DMS53 (cell line): Measurements from ENCODE around the gene IRGQ.
"Not testable (repeated sequence)": the region's sequence is repeated elsewhere in the genome, so short reads cannot be mapped to it uniquely, and the experiment has no call there.

Experiments
- DNase-seq: peaks from one replicate; lab custom pipeline; 2025; lab: John Stamatoyannopoulos, UW

IRGQ gene

DNA sequence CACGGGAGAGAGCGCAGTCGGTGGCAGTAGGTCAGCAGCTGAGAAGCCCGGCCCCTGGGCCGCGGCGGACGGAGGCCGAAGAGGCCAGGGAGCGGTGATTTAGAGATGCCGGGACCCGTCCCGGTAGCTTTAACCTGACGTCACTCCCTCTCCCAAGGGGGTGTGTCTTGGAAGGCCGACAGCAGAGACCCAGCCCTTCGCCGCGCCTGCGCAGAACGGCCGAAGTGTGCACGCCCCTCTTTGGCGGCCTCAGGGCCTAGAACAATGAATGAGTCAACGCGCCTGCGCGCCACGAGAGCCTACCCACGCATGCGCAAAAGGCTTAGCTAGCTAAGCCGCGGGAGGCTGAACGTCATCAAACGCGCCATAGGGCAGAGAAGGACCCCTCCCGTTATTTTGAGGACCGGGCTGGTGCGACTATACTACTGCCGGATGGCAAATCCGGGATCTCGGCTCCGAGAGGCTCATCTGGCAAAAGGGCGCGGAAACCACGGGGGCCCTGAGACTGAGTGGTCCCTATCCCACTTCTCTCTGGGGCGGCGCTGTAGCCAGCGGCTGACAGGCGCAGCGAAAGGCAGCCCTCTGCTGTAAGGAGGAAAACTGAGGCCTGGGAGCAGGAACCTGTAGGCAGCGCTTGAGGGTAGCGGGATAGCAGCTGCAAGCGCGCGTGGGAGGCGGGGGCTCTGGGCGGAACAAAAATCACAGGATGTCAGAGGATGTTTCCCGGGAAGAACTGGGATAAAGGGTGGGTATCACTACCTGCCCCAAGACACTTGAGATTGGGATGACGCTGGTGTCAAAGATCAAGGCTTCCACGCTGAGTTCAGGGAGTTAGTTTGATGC is at the start of gene IRGQ, which contains the start of gene ZNF576:
IRGQ (minus strand) TSS at position 136 of the 843 bp plus-strand sequence. CDS start 796 bp downstream, outside the sequence.
ZNF576 (plus strand) TSS at position 597 of the 843 bp plus-strand sequence. CDS start 514 bp downstream, outside the sequence.
- DNase-seq, result peak; percentile 100

- DNase-seq, result no peak
These were observed 48.2 kb upstream of the IRGQ start for GRCh38 chr19:43644181-43644580.

DNA sequence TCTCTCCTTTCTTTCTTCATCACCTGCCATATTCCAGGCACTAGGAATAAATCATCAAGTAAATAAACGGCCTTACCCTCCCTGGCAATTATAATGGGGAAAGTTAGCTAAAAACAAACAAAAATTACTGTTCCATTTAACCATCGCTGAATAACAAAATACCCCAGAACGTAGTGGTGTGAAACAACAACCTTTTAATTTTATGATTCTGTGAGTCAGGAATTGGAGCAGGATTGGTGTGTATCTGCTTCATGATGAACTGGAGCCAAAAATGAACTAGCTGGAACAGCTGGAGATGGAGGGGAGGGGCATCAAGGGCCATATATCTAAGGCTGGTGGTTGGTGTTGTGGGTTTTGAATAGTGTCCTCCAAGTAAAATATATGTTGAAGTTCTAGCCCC is 47.4 kb upstream of the IRGQ start:
- no peak for DNase-seq

- DNase-seq, result no peak
These were observed 46.6 kb upstream of the IRGQ start for GRCh38 chr19:43642531-43642930.

GRCh38 chr19:43641333-43641732 is 45.4 kb upstream of the IRGQ start:
- DNase-seq, result no peak

GRCh38 chr19:43640424-43640757 is 44.5 kb upstream of the IRGQ start:
- DNase-seq, result peak; percentile 38

DNA sequence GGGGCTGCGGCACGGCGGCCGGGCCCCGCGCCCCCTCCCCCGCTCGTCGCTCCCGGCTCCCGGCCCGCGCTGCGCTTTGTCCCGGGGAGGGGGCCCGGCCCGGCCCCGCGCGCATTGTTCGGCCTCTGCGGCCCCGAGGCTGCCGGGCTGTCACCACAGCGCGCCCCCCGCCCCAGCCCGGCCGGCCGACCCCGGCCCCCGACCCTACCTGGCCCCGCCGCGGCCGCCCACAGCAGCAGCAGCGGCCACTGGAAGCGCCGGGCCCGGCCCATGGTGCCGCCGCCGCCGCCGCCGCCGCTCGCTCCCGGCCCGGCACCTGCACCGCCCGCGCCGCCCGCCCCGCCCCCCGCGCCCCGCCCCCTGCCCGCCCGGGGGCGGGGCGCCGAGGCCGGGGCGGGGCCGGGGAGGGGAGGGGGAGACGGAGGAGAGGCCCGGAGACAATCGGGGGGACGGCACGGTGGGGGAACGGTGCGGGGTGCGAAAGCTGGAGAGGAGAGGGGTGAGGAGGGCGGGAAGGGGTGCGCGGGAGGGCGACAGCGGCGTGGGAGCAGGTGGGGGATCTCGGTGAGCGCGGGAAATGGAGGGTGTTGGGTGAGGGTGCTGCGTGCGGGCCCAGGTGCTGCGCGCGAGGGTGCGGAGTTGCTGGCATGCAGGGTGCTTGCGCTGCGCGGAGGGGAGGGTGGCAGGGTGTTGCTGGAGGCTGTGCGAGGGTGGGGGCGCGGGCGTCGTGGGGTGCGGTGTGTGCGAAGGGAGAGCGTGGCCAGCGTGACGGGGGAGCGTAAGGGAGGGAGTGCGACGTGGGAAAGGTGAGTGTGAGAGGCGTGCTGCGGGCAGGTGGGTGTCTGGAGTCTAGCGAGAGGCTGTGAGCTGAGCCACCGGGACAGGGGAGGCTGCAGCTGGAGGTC is 43.8 kb upstream of the IRGQ start, which contains the start of gene CADM4:
CADM4 (minus strand) TSS at position 332 of the 905 bp plus-strand sequence; CDS start at position 272, 60 bp downstream.
- peak; percentile 72 for DNase-seq

DNA sequence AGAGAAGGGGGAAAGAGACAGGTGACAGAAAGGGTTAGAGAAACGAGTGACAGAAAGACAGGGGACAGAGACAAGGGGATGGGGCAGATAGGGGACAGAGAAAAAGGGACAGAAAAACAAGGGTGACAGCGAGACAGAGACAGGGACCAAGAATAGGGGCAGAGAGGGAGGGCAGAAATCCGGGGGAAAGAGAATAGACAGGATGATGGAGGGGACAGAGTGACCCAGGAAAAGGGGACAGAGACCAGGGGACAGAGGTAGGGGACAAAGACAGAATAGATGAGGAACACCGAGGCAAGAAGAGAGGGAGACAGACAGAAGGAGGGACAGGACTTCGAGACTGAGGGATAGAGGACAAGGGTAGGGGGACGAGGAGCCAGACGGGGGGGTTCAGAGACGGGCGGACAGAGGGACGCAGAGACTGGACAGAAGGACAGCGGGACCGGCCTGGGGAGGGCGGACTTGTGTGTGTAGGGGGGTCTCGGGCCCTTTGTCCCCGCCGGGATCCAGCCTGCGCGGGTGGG is 43.1 kb upstream of the IRGQ start:
- DNase-seq, result peak; percentile 47

GRCh38 chr19:43638214-43638994 is 42.5 kb upstream of the IRGQ start:
- no peak for DNase-seq

- no peak for DNase-seq
These were observed 40.3 kb upstream of the IRGQ start for GRCh38 chr19:43636121-43636683.

DNA sequence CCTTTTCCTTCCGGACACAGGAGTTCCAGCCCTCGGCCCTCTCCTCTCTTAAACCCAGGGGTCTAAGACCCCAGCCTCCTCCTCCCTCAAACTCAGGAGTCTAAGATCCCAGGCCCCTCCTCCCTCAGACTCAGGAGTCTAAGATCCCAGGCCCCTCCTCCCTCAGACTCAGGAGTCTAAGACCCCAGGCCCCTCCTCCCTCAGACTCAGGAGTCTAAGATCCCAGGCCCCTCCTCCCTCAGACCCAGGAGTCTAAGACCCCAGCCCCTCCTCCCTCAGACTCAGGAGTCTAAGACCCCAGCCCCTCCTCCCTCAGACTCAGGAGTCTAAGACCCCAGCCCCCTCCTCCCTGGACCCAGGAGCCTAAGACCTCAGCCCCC is 39.6 kb upstream of the IRGQ start:
- not testable (repeated sequence) for DNase-seq

- no peak for DNase-seq
These were observed 39.1 kb upstream of the IRGQ start for GRCh38 chr19:43634872-43635560.

DNA sequence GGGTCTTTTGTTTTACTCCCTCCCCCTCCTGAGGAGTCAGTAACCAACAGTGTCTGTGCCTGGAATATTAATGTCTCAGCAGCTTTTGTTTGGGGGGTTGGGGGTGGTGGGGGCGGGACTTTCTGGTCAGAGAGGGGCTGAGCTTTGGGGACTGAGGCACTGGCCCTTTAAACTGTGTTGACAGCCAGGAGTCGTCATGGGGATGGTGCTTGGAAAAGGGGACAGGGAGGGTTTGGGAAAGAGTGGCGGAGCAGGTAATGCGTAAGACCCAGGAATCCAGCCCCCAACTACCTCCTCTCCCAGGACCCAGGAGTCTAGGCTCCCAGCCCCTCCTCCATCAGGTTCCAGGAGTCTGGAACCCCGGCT is 38.6 kb upstream of the IRGQ start:
- DNase-seq, result no peak

- no peak for DNase-seq
These were observed 38.1 kb upstream of the IRGQ start for GRCh38 chr19:43634068-43634467.

DNA sequence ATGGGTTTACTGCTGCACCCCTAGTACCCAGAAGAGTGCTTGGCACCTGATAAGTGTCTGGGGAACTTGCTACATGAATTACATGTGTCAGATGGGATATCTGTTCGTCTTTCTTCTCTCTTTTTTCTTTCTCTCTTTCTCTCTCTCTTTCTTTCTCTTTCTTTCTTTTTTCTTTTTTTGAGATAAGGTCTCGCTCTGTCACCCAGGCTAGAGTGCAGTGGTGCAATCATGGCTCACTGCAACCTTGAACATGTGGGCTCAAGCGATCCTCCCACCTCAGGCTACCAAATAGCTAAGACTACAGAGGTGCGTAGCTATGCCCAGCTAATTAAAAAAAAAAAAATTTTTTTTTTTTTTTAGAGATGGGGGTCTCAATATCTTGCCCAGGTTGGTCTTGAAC is 37.6 kb upstream of the IRGQ start:
- DNase-seq, result no peak

- DNase-seq, result no peak
These were observed 35.6 kb upstream of the IRGQ start for GRCh38 chr19:43631491-43631890.

- DNase-seq, result no peak
These were observed 32.9 kb upstream of the IRGQ start for GRCh38 chr19:43628646-43629326.

DNA sequence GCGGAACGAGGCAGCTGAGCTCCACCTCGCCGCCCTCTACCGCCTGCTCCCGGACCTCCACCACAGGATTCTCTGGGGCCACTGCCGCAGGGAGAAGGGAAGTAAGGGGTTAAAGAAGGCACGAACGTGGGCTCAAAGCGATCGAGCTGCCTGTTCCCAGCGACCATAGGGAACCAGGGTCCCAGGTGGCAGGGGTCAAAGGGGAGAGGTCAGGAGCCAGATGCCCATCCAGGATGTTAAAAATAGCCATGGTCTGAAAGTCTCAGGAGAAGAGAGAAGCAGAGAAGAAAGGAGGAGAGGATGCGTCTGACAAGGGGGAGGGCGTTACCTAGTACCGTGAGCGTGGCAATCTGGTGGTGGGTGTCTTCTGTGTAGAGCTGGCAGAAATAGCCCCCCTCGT is 30.9 kb upstream of the IRGQ start:
- no peak for DNase-seq

- no peak for DNase-seq
These were observed 30.1 kb upstream of the IRGQ start for GRCh38 chr19:43625918-43626579.

DNA sequence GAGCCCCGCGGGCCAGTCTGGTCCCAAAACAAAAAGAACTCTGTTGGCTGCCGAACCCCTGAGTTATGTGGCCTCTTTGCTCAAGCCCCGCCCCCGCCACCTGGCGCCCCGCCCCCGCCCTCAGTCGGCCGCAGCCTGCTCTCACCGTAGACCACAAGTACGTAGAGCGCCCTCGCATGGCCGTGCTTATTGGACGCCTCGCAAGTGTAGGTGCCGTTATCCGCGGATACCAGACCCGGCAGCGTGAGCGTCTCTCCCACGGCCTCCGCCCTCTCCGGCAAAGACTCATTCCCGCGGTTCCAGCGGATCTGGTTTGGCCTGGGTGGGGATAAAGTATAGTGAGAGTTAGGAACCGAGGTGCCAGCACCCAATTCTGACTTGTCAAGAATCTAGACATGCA is 29.0 kb upstream of the IRGQ start:
- DNase-seq, result no peak
